Right ventricle myocardium superior (tissue), 1 donor: Measurements from ENCODE around the gene APBA2. TPM values are rescaled to one million over a fixed set of nuclear protein-coding genes. Genes with fewer than 3 reads are reported as not detected.
"Not testable (repeated sequence)": the region's sequence is repeated elsewhere in the genome, so short reads cannot be mapped to it uniquely, and the experiment has no call there.

Source experiments
- ATAC-seq: fragments of 200-7000 bp; cut with Tn5 transposase; one replicate; pipeline ENCODE4 v1.9.1; 2020; ENCODE audit warnings: mild to moderate bottlenecking; ENCODE audit not compliant: poor library complexity
- DNase-seq: peaks from one replicate; pipeline ENCODE4 v3.0.0-alpha.2; 2020
- intact Hi-C: fragments of 100-400 bp; cut with DNase I; formaldehyde crosslinking; loops from one replicate; pipeline ENCODE4 v1.11.2; 2022
- long read RNA-seq: library from polyadenylated mRNA; unstranded; transcript quantifications from one replicate; pipeline ENCODE4 v2.0.0, GENCODE V29; 2021
- total RNA-seq: library from RNA; stranded (reverse); fragmentation: NEBNext Ultra II Directional; extraction: Animal tissue kit (Norgen Biotek cat#: 25700); gene quantifications from one replicate; pipeline ENCODE4 v1.2.1, GENCODE V29; 2021
- donor health status: DM: no; HTN: yes; CAD: no; lungs with severe emphysema.

The APBA2 gene
- 1.9 TPM for total RNA-seq
- long read RNA-seq, partial matches to known transcripts, result 3 of 7 reads
- long read RNA-seq, other reads (novel, unspliced or antisense), result 4 of 7 reads

DNA sequence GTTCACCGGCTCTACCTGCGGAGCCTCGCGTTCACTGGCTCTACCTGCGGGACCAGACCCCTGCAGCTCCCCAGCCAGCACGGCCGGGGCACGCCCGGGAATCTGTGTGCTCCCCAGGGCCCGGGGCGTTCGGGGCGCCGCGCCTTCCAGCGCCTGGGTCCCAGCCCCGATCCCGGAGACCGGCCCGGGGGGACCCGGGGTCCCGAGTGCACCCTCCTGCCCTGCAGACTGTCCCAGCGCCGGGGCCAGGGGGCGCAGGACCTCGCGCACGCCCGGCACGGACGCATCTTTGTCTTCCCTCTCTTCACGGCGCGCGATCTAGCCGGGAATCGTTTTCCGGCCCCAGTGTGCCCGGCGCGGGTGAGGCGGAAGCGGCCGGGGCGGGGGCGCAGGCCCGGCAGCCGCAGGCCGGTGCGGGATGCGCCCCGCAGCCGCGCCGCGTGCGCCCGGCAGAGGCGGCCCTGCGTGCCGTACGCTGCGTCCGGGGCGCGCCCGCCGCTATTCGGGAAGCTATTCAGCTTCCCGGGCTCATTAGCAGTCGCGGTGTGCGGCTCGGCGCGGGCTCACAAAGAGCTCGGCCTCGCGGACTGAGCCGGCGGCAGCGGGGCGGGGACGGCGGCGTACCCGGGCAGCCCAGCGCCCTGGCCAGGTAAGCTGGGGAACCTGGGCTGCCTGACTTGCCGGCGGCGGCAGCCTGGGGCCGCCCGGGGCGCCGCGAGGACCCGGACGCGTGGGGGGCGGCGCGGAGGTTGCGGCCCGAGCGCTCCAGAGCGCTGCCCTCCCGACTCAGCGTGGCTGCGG lies at the start of gene APBA2:
Gene APBA2, plus strand, starts transcription at position 345 of the 801 bp plus-strand sequence. CDS start 167,911 bp downstream, outside the sequence.
- intact Hi-C loops, result no loop called here
- peak; percentile 34 for ATAC-seq

GRCh38 chr15:28840285-28840684 lies 45.5 kb upstream of the APBA2 start:
- intact Hi-C loops, ATAC-seq, DNase-seq: not testable (repeated sequence)

More for the DNA sequence above, at the start of gene APBA2:
- no peak for DNase-seq

DNA sequence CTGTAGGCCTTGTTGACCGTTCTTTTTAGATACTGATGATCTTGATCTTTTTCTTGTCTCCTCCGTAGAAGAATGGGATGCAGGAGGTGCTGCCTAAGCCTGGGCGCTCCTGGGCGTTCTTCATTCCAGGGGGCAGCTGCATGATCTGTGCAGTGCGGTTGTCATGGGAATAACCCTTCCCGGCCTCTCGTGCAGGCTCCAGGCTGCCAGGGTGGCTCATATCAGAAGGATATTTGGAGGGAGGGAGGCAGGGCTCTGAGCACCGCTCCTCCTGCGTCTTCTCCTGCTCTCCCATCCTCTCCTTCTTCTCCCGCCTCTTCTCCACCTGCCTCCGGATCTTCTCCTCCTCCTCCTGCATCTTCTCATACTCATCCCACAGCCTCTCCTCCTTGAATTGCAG lies 43.6 kb upstream of the APBA2 start:
- intact Hi-C loops, ATAC-seq, DNase-seq: not testable (repeated sequence)

DNA sequence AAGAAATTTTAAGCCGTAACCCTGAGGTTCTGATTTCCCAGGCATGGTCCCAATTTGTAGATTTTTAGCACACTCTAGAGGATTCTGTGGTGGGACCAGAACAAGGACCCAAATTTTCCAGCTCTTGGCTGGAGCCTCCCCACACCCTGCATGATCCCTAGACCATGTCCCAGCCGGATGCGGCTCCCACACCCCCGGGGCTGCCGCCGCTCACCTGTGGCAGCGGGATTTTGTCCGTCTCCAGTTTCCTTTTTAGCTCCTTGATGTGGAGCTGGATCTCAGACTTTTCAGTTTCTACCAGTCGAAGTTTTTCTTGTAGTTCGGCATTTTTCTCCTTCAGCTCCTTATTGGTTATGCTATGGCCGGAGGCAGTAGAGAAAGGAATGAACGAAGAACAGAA lies 42.3 kb upstream of the APBA2 start:
- DNase-seq, ATAC-seq, intact Hi-C loops: not testable (repeated sequence)

DNA sequence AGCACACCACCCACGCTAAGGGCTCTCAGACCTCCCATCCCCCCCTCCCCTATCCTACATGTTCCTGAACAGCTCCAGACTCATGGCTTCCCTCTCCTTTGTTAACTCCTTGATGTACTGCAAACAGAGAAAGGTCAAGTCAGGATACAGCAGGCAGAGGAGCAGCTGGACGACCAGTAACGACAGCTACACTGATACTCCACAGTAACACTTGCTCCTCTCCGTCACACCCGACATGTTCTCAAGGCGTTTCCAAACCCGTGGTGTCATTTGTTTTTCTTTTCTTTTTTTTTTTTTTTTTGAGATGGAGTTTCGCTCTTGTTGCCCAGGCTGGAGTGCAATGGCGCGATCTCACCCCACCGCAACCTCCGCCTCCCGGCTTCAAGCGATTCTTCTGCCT lies 41.6 kb upstream of the APBA2 start:
- intact Hi-C loops, DNase-seq, ATAC-seq: not testable (repeated sequence)

DNA sequence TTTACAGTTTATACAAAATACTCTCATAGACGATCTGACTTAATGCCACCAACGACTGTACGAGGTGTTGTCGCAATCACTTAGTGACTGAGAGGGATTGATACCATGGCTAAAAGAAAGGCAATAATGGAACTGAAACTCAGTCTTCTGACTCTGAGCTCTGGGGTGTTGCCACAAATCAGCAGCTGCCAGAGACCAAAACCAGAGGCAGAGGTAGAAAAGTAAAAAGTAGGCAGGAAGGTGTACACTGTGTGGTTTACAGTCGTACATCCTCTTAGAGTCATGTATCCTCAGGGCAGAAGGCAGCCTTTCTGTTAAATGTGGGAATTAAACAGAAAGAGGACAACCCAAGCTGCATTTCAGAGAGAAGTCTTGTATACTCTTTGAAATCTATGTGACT lies 38.5 kb upstream of the APBA2 start:
- DNase-seq, intact Hi-C loops, ATAC-seq: not testable (repeated sequence)

DNA sequence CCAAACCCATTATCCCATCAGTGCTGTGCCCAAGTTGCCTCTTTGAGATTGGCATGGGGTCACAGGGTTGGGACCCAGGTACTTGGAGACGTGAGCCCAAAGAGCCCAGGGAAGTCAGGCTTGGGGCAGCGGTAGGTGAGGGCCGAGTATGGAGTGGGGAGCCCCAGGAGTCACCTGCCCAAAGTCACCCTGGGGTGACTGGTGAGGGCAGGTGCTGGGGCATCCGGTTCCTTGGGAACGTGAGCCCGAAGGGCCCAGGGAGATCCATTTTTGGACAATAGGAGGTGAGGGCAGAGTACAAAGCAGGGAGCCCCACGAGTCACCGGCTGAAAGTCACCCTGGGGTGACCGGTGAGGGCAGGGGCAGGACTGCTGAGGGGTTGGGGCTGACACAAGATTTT lies 37.8 kb upstream of the APBA2 start:
- DNase-seq, ATAC-seq, intact Hi-C loops: not testable (repeated sequence)

GRCh38 chr15:28848521-28848920 lies 37.3 kb upstream of the APBA2 start, which contains the start of gene GOLGA6L7:
GOLGA6L7 (minus strand) TSS chr15:28848644; CDS start chr15:28848549, 95 bp downstream.
- ATAC-seq, DNase-seq, intact Hi-C loops: not testable (repeated sequence)

- not testable (repeated sequence) for ATAC-seq, DNase-seq
Observed at GRCh38 chr15:28849271-28849670, 36.5 kb upstream of the APBA2 start.

DNA sequence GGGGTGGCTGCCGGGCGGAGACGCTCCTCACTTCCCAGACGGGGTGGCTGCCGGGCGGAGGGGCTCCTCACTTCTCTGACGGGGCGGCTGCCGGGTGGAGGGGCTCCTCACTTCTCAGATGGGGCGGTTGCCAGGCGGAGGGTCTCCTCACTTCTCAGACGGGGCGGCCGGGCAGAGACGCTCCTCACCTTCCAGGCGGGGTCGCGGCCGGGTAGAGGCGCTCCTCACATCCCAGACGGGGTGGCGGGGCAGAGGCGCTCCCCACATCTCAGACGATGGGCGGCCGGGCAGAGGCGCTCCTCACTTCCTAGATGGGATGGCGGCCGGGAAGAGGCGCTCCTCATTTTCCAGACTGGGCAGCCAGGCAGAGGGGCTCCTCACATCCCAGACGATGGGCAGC lies 36.0 kb upstream of the APBA2 start:
- ATAC-seq, DNase-seq, intact Hi-C loops: not testable (repeated sequence)

More at GRCh38 chr15:28849271-28849670, 36.5 kb upstream of the APBA2 start:
- intact Hi-C loops, result not testable (repeated sequence)

- intact Hi-C loops, result not testable (repeated sequence)
Observed at GRCh38 chr15:28853654-28854053, 32.1 kb upstream of the APBA2 start.

DNA sequence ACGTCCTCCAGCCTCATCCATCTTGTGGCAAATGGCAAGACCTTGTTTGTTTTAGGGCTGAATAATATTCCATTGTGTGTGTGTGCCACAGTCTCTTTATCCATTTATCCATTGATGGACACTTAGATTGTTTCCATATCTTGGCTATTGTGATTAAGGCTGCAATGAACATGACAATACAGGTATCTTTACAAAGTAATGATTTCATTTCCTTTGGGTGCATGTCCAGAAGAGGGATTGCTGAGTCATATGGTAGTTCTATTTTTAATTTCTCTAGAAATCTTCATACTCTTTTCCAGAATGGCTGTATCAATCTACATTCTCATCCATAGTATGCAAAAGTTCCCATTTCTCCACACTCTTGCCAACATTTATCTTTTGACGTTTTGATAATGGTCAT lies 31.2 kb upstream of the APBA2 start:
- intact Hi-C loops, DNase-seq, ATAC-seq: not testable (repeated sequence)

More at GRCh38 chr15:28853654-28854053, 32.1 kb upstream of the APBA2 start:
- DNase-seq, ATAC-seq: not testable (repeated sequence)

DNA sequence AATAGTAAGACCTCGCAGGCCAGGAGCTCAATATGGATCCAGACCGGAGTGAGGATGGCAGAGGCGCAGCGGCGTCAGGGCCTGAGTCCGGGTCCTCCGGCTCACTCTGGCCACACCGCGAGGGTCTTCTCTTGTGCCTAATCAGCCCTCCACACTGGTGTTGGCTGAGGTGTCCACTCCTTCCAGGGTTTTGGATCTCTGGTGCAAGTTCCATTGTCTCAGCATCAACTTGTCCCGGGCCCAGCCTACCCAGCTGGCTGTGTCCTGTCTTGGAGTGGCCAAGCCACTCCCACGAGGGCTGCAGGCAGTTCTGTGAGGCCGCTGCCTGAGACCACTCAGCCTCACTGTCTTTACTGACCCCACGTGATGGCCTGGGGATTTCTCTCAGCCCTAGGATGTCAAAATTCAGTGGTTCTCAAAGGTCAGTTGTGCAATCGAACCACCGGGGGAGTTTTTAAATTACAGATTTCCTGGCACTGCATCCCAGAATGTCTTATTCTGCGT lies 24.7 kb upstream of the APBA2 start:
- DNase-seq (peak; percentile 66), ATAC-seq (peak; percentile 85)
- intact Hi-C loops, result no loop called here

DNA sequence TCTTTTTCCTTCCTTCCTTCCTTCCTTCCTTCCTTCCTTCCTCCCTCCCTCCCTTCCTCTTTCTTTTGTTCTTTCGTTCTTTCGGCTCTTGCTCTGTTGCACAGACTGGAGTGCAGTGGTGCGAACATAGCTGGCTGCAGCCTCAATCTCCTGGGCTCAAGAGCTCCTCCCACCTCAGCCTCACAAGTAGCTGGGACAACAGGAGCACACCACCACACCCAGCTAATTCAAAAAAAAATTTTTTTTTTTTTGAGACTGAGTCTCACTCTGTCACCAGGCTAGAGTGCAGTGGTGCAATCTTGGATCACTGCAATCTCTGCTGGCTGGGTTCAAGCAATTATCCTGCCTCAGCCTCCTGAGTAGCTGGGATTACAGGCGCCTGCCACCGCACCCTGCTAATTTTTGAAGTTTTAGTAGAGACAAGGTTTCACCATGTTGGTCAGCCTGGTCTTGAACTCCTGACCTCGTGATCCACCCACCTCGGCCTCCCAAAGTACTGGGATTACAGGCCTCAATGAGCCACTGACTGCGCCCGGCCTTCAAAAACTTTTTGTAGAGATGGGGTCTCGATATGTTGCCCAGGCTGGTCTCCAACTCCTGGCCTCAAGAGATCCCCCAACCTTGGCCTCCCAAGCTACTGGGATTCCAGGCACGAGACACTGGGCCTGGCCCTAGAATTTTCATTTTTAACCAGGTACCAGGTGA lies 24.0 kb upstream of the APBA2 start:
- peak; percentile 48 for ATAC-seq
- intact Hi-C loops, DNase-seq: not testable (repeated sequence)

DNA sequence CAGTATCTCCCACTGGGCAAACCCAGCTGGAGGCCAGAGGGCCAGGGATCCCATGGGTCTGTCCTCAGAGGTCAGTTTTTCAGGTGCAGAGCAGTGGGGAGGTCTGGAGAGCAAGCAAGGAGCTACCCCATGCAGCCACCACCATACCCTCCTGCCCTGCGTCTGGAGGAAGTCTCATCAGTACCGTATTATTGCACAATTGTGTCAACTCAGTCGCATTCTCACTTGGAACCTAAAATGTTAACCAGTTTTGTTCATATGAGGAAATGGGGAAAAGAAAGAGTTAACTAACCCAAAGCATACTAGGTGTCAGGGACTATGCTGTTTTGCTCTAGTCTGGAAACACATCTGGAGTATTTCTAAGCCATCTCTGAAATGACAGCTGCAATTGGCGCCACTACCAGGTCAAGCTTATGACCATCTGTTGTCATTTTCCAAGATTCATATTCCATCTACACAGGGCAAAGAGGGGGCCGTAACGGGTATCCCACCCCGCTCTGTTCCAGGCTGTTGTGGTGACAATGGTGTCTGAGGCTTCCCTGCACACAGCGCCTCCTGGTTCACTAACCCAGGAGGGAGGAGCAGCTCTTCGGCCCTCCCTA lies 16.9 kb upstream of the APBA2 start:
- intact Hi-C loops, result no loop called here
- no peak for DNase-seq
- ATAC-seq, result no peak

- no peak for ATAC-seq
Observed at GRCh38 chr15:28871168-28871567, 14.6 kb upstream of the APBA2 start.

GRCh38 chr15:28873006-28873405 lies 12.8 kb upstream of the APBA2 start:
- intact Hi-C loops, result no loop called here
- ATAC-seq (no peak), DNase-seq (no peak)

More at GRCh38 chr15:28871168-28871567, 14.6 kb upstream of the APBA2 start:
- intact Hi-C loops, result no loop called here
- no peak for DNase-seq

DNA sequence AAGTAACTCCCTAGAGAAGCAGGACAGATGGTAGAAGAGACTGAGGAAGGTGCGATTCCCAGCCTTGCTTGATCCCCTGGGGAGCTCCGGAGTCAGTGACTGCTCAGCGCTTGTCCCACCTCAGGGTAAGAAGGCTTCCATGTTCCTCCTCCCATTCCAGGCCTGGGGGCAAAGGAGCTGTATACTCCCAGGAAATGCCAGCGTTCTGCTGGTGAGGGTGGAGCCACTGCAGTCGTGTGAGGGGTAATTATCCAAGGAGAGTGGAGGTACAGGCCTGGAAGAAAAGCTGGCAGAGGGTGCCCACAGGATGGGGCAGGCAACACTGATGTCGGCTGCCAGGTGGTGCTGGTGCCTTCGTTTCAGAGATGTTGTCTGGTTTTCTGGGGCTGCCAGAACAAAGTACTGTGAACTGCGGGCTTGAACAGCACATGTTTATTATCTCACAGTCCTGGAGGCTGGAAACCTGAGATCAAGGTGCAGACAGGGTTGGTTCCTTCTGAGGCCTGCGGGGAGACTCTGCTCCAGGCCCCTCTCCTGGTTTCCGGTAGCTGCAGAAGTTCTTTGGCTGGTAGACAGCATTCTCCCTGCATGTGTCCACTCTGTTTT lies 12.1 kb upstream of the APBA2 start:
- intact Hi-C loops, result no loop called here
- no peak for ATAC-seq
- no peak for DNase-seq
